Panc1 (cell line): Measurements from ENCODE around the gene FREM2. TPM values are rescaled to one million over a fixed set of nuclear protein-coding genes. Genes with fewer than 3 reads are reported as not detected.

Experiments
- ATAC-seq: fragments of 200-7000 bp; cut with Tn5 transposase; 2 replicates; pipeline ENCODE4 v1.9.1; 2020; ENCODE audit warnings: mild to moderate bottlenecking, moderate library complexity
- BruUV-seq: library from RNA; stranded (reverse); fragments of 400-500 nt; replicated peaks from 2 replicates; lab custom pipeline; 2021; lab: Mats Ljungman, UMichigan
- CTCF ChIA-PET: fragments of 300-600 bp; sonication (Branson Sonifier 250); formaldehyde crosslinking; loops from one replicate; lab custom pipeline; 2022; ENCODE audit warnings: antibody characterized with exemption; lab: Charles Lee
- POLR2A ChIA-PET: fragments of 300-600 bp; sonication (Branson Sonifier 250); formaldehyde crosslinking; loops from one replicate; lab custom pipeline; 2022; ENCODE audit warnings: antibody characterized with exemption; lab: Charles Lee
- DNase-seq: peaks from one replicate; pipeline ENCODE4 v3.0.0-alpha.2; 2010; ENCODE audit warnings: low read depth, low spot score
- H3K27ac ChIP-seq: 2 replicates; pipeline ENCODE4 v1.5.1; 2011; ENCODE audit warnings: mild to moderate bottlenecking, low read length, inconsistent platforms
- H3K27me3 ChIP-seq: fragments of 200-500 bp; sonication (Bioruptor generic); 2 replicates; pipeline ENCODE4 v1.6.0; 2014; ENCODE audit warnings: low read length, inconsistent platforms; ENCODE audit not compliant: control insufficient read depth, insufficient read depth
- H3K36me3 ChIP-seq: fragments of 200-500 bp; sonication (Bioruptor generic); 2 replicates; pipeline ENCODE4 v1.5.1; 2014; ENCODE audit warnings: inconsistent platforms, mild to moderate bottlenecking, low read length, moderate library complexity; ENCODE audit not compliant: control insufficient read depth, insufficient read depth
- H3K4me1 ChIP-seq: 2 replicates; pipeline ENCODE4 v1.5.1; 2011; ENCODE audit warnings: inconsistent platforms, mild to moderate bottlenecking, low read length, moderate library complexity; ENCODE audit not compliant: control insufficient read depth, insufficient read depth
- H3K4me3 ChIP-seq, 2 experiments: 2 replicates each; pipeline ENCODE4 v1.5.1; 2011 to 2012; ENCODE audit warnings: low read depth in 2 of 2, low read length in 2 of 2, mild to moderate bottlenecking in 2 of 2, inconsistent platforms in 1 of 2, moderate library complexity in 1 of 2
- H3K9me3 ChIP-seq: fragments of 200-500 bp; sonication (Bioruptor generic); 2 replicates; pipeline ENCODE4 v1.5.1; 2014; ENCODE audit warnings: low read depth, mild to moderate bottlenecking, inconsistent platforms, low read length, moderate library complexity; ENCODE audit not compliant: control insufficient read depth, insufficient read depth
- CTCF ChIP-seq: fragments of 450-650 bp; IDR thresholded peaks from 2 replicates; pipeline ENCODE4 v1.5.1; 2017; ENCODE audit warnings: mild to moderate bottlenecking
- POLR2AphosphoS5 ChIP-seq: IDR thresholded peaks from 2 replicates; pipeline ENCODE4 v1.6.1; 2012; ENCODE audit warnings: mild to moderate bottlenecking, low read depth, low read length, moderate library complexity
- REST ChIP-seq, 2 experiments: IDR thresholded peaks; 2 replicates each; pipeline ENCODE4 v1.6.1; 2011 to 2012; ENCODE audit warnings: low read depth in 2 of 2, control low read depth in 1 of 2, low read length in 1 of 2, mild to moderate bottlenecking in 1 of 2, moderate library complexity in 1 of 2; ENCODE audit not compliant: insufficient read depth in 1 of 2
- SIN3A ChIP-seq: IDR thresholded peaks from 2 replicates; pipeline ENCODE4 v1.6.1; 2012; ENCODE audit warnings: low read depth, mild to moderate bottlenecking, low read length, moderate library complexity, borderline replicate concordance; ENCODE audit not compliant: insufficient read depth
- TCF7L2 ChIP-seq: IDR thresholded peaks from 2 replicates; pipeline ENCODE4 v1.6.1; 2011; ENCODE audit warnings: mild to moderate bottlenecking, low read depth, low read length, inconsistent platforms
- in situ Hi-C: cut with HindIII; loops from 2 replicates; pipeline ENCODE4 v1.10.0; 2016; ENCODE audit warnings: low sequenced_read_pairs, low pct_unique_long_range_greater_than_20kb
- intact Hi-C: fragments of 100-400 bp; cut with micrococcal nuclease; formaldehyde crosslinking; loops from one replicate; pipeline ENCODE4 v1.10.0; 2022; ENCODE audit not compliant: unreplicated experiment
- total RNA-seq: library from RNA; stranded (reverse); gene quantifications from one replicate; pipeline ENCODE4 v1.2.1, GENCODE V29; 2021; ENCODE audit not compliant: unreplicated experiment

FREM2 gene
- total RNA-seq, 1 experiment from 2014 or later, result 0.15 TPM

- H3K27me3 ChIP-seq, result peaks cover 7% of the 10 kb centered on the region; the same call in 1 of the 2 replicates
- ChIA-PET POLR2A (no interaction called here), CTCF (no interaction called here)
- H3K4me1 ChIP-seq, result no peaks in the 10 kb centered on the region; the same call in 1 of the 2 replicates
- no peaks in the 10 kb centered on the region for H3K9me3 ChIP-seq
- no TSS peak for BruUV-seq
- DNase-seq, result no peak
- TF ChIP-seq TCF7L2, result no peak
- no peak for TF ChIP-seq POLR2AphosphoS5
- TF ChIP-seq SIN3A, result no peak
- no peak for TF ChIP-seq REST (IDR thresholded peaks at IDR 0.05; ENCODE audit: insufficient read depth in 1 of 2, low read depth in 2 of 2, low read length in 1 of 2)
- TF ChIP-seq CTCF, result no peak
- in situ Hi-C loops (no loop called here), intact Hi-C loops (loop anchor here (10.0 kb wide), 1 partner anchor 230 kb away; no protein-coding TSS in a partner anchor)
- no peak overlapping the region for H3K4me3 ChIP-seq
- ATAC-seq, result no peak
- H3K36me3 ChIP-seq, result no peaks in the 10 kb centered on the region
- no peak overlapping the region for H3K27ac ChIP-seq
Observed at GRCh38 chr13:38684714-38685113, 2.2 kb upstream of the FREM2 start.

- Histone ChIP-seq H3K4me1 (no peaks in the 10 kb centered on the region; the same call in 1 of the 2 replicates), H3K27ac (no peak overlapping the region), H3K9me3 (no peaks in the 10 kb centered on the region), H3K36me3 (no peaks in the 10 kb centered on the region), H3K27me3 (peaks cover 7% of the 10 kb centered on the region; the same call in 1 of the 2 replicates), H3K4me3 (no peak overlapping the region)
- no TSS peak for BruUV-seq
- DNase-seq (no peak), ATAC-seq (no peak)
- intact Hi-C loops (loop anchor here (10.0 kb wide), 1 partner anchor 229 kb away; no protein-coding TSS in a partner anchor), in situ Hi-C loops (no loop called here)
- CTCF ChIA-PET, result no interaction called here
- POLR2A ChIA-PET, result no interaction called here
- TF ChIP-seq POLR2AphosphoS5 (no peak), REST (IDR thresholded peaks at IDR 0.05; ENCODE audit: insufficient read depth in 1 of 2, low read depth in 2 of 2, low read length in 1 of 2) (no peak), SIN3A (no peak), TCF7L2 (no peak), CTCF (no peak)
Observed at GRCh38 chr13:38685431-38685830, 1.4 kb upstream of the FREM2 start.
